K562 (cell line): Measurements from ENCODE around the gene SLC37A2. TPM values are rescaled to one million over a fixed set of nuclear protein-coding genes. Genes with fewer than 3 reads are reported as not detected.
A peak's percentile ranks its signal among the peaks of the same experiment; 100 is the strongest.

ENCODE experiments used
- ATF6 ChIP-seq: sonication (generic); formaldehyde crosslinking; IDR thresholded peaks from 2 replicates; pipeline ENCODE4 v1.4.0; 2020; ENCODE audit warnings: mild to moderate bottlenecking, missing genetic modification reagents
- CHD1 ChIP-seq: fragments of 200-600 bp; sonication (generic); IDR thresholded peaks from one replicate; pipeline ENCODE4 v1.6.1; 2012; ENCODE audit warnings: mild to moderate bottlenecking, moderate library complexity, low read length, inconsistent platforms
- ERF ChIP-seq: fragments of 450-650 bp; formaldehyde crosslinking; IDR thresholded peaks from 2 replicates; pipeline ENCODE4 v1.4.0; 2020; ENCODE audit warnings: mild to moderate bottlenecking, mixed read lengths
- ETV1 ChIP-seq: fragments of 450-650 bp; conservative IDR thresholded peaks from 2 replicates; pipeline ENCODE4 v1.6.1; 2016; ENCODE audit warnings: missing genetic modification characterization, control low read depth, low read depth, missing compliant biosample characterization
- FOS ChIP-seq: IDR thresholded peaks from 3 replicates; pipeline ENCODE4 v1.6.1; 2011; ENCODE audit not compliant: insufficient read length; ENCODE audit errors: extremely low read depth
- HNRNPL ChIP-seq: fragments of 200-400 bp; formaldehyde crosslinking; IDR thresholded peaks from 2 replicates; pipeline ENCODE4 v1.6.1; 2017; ENCODE audit warnings: low read depth, mild to moderate bottlenecking, low read length
- KAT7 ChIP-seq: sonication (generic); formaldehyde crosslinking; IDR thresholded peaks from 2 replicates; pipeline ENCODE4 v1.8.0; 2022; ENCODE audit warnings: missing genetic modification reagents, mild to moderate bottlenecking, borderline replicate concordance
- MCM7 ChIP-seq, 2 experiments: fragments of 450-650 bp; IDR thresholded peaks; 2 replicates each; pipeline ENCODE4 v1.6.1; 2016 to 2018
- MIER1 ChIP-seq: fragments of 450-650 bp; IDR thresholded peaks from 2 replicates; pipeline ENCODE4 v1.6.1; 2016; ENCODE audit warnings: antibody characterized with exemption, mild to moderate bottlenecking, low read depth
- NFYB ChIP-seq: IDR thresholded peaks from 2 replicates; pipeline ENCODE4 v1.6.1; 2011; ENCODE audit warnings: mild to moderate bottlenecking, moderate library complexity; ENCODE audit not compliant: insufficient read length; ENCODE audit errors: extremely low read depth
- NR2C2 ChIP-seq, 2 experiments: fragments of 200-800 bp in 1 of 2; sonication (Bioruptor generic) in 1 of 2; sonication (generic) in 1 of 2; formaldehyde crosslinking in 1 of 2; IDR thresholded peaks; 2 replicates each; pipeline versions ENCODE4 v1.6.1 to v1.8.0; 2016 to 2022; ENCODE audit warnings: mild to moderate bottlenecking in 1 of 2, missing compliant biosample characterization in 1 of 2, missing genetic modification characterization in 1 of 2, missing genetic modification reagents in 1 of 2
- NUFIP1 ChIP-seq: fragments of 450-650 bp; IDR thresholded peaks from 2 replicates; pipeline ENCODE4 v1.6.1; 2018; ENCODE audit not compliant: partially characterized antibody
- POLR2A ChIP-seq: fragments of 450-650 bp; conservative IDR thresholded peaks from 2 replicates; pipeline ENCODE4 v1.6.1; 2016
- POLR2B ChIP-seq: fragments of 450-650 bp; IDR thresholded peaks from 2 replicates; pipeline ENCODE4 v1.6.1; 2018; ENCODE audit warnings: low read depth; ENCODE audit not compliant: partially characterized antibody
- POU5F1 ChIP-seq: fragments of 150-350 bp; IDR thresholded peaks from 2 replicates; pipeline ENCODE4 v1.6.1; 2014; ENCODE audit warnings: borderline replicate concordance, low read length, low read depth, mild to moderate bottlenecking; ENCODE audit not compliant: partially characterized antibody
- RBM25 ChIP-seq: fragments of 200-400 bp; formaldehyde crosslinking; IDR thresholded peaks from 2 replicates; pipeline ENCODE4 v1.6.1; 2018; ENCODE audit warnings: low read length, low read depth, moderate library complexity; ENCODE audit not compliant: severe bottlenecking
- SIRT6 ChIP-seq: IDR thresholded peaks from one replicate; pipeline ENCODE4 v1.6.1; 2012; ENCODE audit warnings: low read depth, mild to moderate bottlenecking, control low read depth, inconsistent platforms, low read length, moderate library complexity
- SLC30A9 ChIP-seq: fragments of 250-450 bp; sonication (Bioruptor Pico); IDR thresholded peaks from 2 replicates; pipeline ENCODE4 v1.8.0; 2022; ENCODE audit warnings: mild to moderate bottlenecking, moderate library complexity
- SMAD2 ChIP-seq: fragments of 150-350 bp; IDR thresholded peaks from 2 replicates; pipeline ENCODE4 v1.6.1; 2014; ENCODE audit warnings: low read depth, mild to moderate bottlenecking, low read length
- SUPT5H ChIP-seq: fragments of 450-650 bp; IDR thresholded peaks from 2 replicates; pipeline ENCODE4 v1.6.1; 2016
- TAF1 ChIP-seq: IDR thresholded peaks from 2 replicates; pipeline ENCODE4 v1.6.1; 2011; ENCODE audit warnings: mild to moderate bottlenecking, low read length, moderate library complexity; ENCODE audit not compliant: insufficient read depth, control insufficient read depth, severe bottlenecking; ENCODE audit errors: extremely low read depth
- TAF9B ChIP-seq: fragments of 450-650 bp; IDR thresholded peaks from 2 replicates; pipeline ENCODE4 v1.6.1; 2018; ENCODE audit warnings: mild to moderate bottlenecking; ENCODE audit not compliant: partially characterized antibody
- TFAM ChIP-seq: fragments of 250-450 bp; sonication (Bioruptor Pico); conservative IDR thresholded peaks from 2 replicates; pipeline ENCODE4 v1.5.0; 2021; ENCODE audit warnings: mild to moderate bottlenecking, moderate library complexity
- ZFP1 ChIP-seq: fragments of 450-650 bp; formaldehyde crosslinking; IDR thresholded peaks from 2 replicates; pipeline ENCODE4 v1.4.0; 2020; ENCODE audit warnings: mild to moderate bottlenecking, mixed read lengths
- ZNF134 ChIP-seq: fragments of 250-450 bp; sonication (Bioruptor Pico); conservative IDR thresholded peaks from 2 replicates; pipeline ENCODE4 v1.4.0; 2020
- ZNF395 ChIP-seq: fragments of 200-800 bp; sonication (Bioruptor generic); IDR thresholded peaks from 2 replicates; pipeline ENCODE4 v1.6.1; 2017; ENCODE audit warnings: missing genetic modification characterization, missing compliant biosample characterization
- polyA plus RNA-seq, 8 experiments: library from polyadenylated mRNA; depleted of rRNA in 4 of 8; stranded (reverse) in 5 of 8; unstranded in 3 of 8; fragments of >200 nt; fragmentation: Nextera tagmentation in 2 of 8; fragmentation: Illumina TruSeq in 1 of 8; extraction: Ambion mirVana in 2 of 8; extraction: Trizol in 1 of 8; gene quantifications; 2 replicates each; pipeline versions ENCODE4 v1.2.1 to v1.2.3, GENCODE V29; 2011 to 2014; ENCODE audit warnings: inconsistent platforms in 1 of 8, missing spikeins in 1 of 8
- total RNA-seq, 7 experiments: library from RNA; depleted of rRNA in 6 of 7; stranded (reverse); fragments of >200 nt in 6 of 7; fragmentation: Illumina TruSeq in 2 of 7; extraction: Trizol in 2 of 7; gene quantifications; 2 replicates each; pipeline versions ENCODE4 v1.2.1 to v1.2.3, GENCODE V29; 2011 to 2021; ENCODE audit warnings: low replicate concordance in 1 of 7

The SLC37A2 gene
- total and polyA plus RNA-seq, 9 of the 15 experiments (the other 6 are each of a cell fraction or from before 2014, with no cell fraction given) = 0.01 to 1.2 (median 0.52) TPM

- TF ChIP-seq NFYB (peak; percentile 76), MIER1 (no peak), NUFIP1 (no peak), ERF (CRISPR knock-in tag) (no peak), TAF1 (no peak), POLR2B (peak; percentile 64), POLR2A (peak; percentile 71), RBM25 (peak; percentile 89), HNRNPL (no peak), ZNF134 (CRISPR knock-in tag) (no peak), KAT7 (no peak), TAF9B (no peak), ATF6 (CRISPR knock-in tag) (no peak), POU5F1 (no peak), NR2C2 (CRISPR knock-in tag; IDR thresholded peaks at IDR 0.05) (no peak), NR2C2 (tag; IDR thresholded peaks at IDR 0.05) (peak; percentile 94), SLC30A9 (no peak), ZFP1 (CRISPR knock-in tag) (no peak), SIRT6 (no peak), TFAM (no peak), ZNF395 (CRISPR knock-in tag) (no peak), MCM7 (IDR thresholded peaks at IDR 0.05) (no peak), SUPT5H (peak; percentile 78), ETV1 (peak; percentile 48; the same call in 1 of the 2 replicates), CHD1 (no peak), FOS (peak; percentile 95), SMAD2 (no peak)
These were observed 48.5 kb downstream of the SLC37A2 start, which contains the start of gene TMEM218 (continued) for GRCh38 chr11:125111343-125112207.
